Heart left ventricle (tissue), 16 donors: ENCODE measurements around the gene GUCY2D. TPM values are rescaled to one million over a fixed set of nuclear protein-coding genes. Genes with fewer than 3 reads are reported as not detected.
"Not testable (repeated sequence)": the region's sequence is repeated elsewhere in the genome, so short reads cannot be mapped to it uniquely, and the experiment has no call there.

Experiments used
- ATAC-seq, 4 donors: fragments of 200-7000 bp; cut with Tn5 transposase; one replicate each; pipeline ENCODE4 v1.9.1; 2020 to 2022; ENCODE audit warnings: moderate library complexity in 4 of 4, mild to moderate bottlenecking in 3 of 4, moderate number of reproducible peaks in 1 of 4
- DNase-seq, 5 donors: peaks; one replicate each; pipeline ENCODE4 v3.0.0-alpha.2; 2020
- H3K27ac ChIP-seq, 12 donors: fragments of 200-600 bp; sonication (generic) in 4 of 12; one replicate each; pipeline versions ENCODE4 v1.5.0 to v1.8.0; 2016 to 2022; ENCODE audit warnings: mild to moderate bottlenecking in 2 of 12
- H3K27me3 ChIP-seq, 9 donors: fragments of 200-600 bp; sonication (generic) in 2 of 9; one replicate each; pipeline versions ENCODE4 v1.5.1 to v1.8.0; 2016 to 2022; ENCODE audit warnings: mild to moderate bottlenecking in 3 of 9
- H3K36me3 ChIP-seq, 9 donors: fragments of 200-600 bp; sonication (generic) in 2 of 9; one replicate each; pipeline versions ENCODE4 v1.5.0 to v1.8.0; 2018 to 2022; ENCODE audit warnings: mild to moderate bottlenecking in 2 of 9
- H3K4me1 ChIP-seq, 12 donors: fragments of 200-600 bp; sonication (generic) in 4 of 12; one replicate each; pipeline versions ENCODE4 v1.5.0 to v1.8.0; 2016 to 2022; ENCODE audit warnings: mild to moderate bottlenecking in 3 of 12
- H3K4me3 ChIP-seq, 12 donors: fragments of 200-600 bp; sonication (generic) in 4 of 12; one replicate each; pipeline versions ENCODE4 v1.5.0 to v1.8.0; 2017 to 2022; ENCODE audit warnings: mild to moderate bottlenecking in 9 of 12, moderate library complexity in 4 of 12
- H3K9me3 ChIP-seq, 12 donors: fragments of 200-600 bp; sonication (generic) in 4 of 12; one replicate each; pipeline versions ENCODE4 v1.5.0 to v1.8.0; 2016 to 2022; ENCODE audit warnings: mild to moderate bottlenecking in 1 of 12
- CTCF ChIP-seq, 12 donors: fragments of 200-600 bp; sonication (generic) in 4 of 12; IDR thresholded peaks; one replicate each; pipeline versions ENCODE4 v1.5.0 to v1.8.0; 2018 to 2022; ENCODE audit warnings: antibody characterized with exemption in 12 of 12, mild to moderate bottlenecking in 5 of 12
- POLR2A ChIP-seq, 2 donors: fragments of 450-650 bp; IDR thresholded peaks; one replicate each; pipeline ENCODE4 v1.6.1; 2017; ENCODE audit warnings: antibody characterized with exemption in 2 of 2, mild to moderate bottlenecking in 2 of 2, moderate library complexity in 2 of 2
- WGBS, 4 donors: extraction: QIAGEN DNeasy Blood & Tissue Kit in 2 of 4; methylation state at CpG; one replicate each; pipeline versions ENCODE4 v1.1.5 to v1.1.7; 2013 to 2018; 5-methylcytosine and 5-hydroxymethylcytosine counted together
- intact Hi-C, 10 donors: fragments of 100-400 bp; cut with DNase I; formaldehyde crosslinking; loops; one replicate each; pipeline versions ENCODE4 v1.11.1 to v1.14.2; 2022
- polyA plus RNA-seq, 2 donors: library from polyadenylated mRNA; stranded (reverse); fragments of 200-250 nt; gene quantifications; one replicate each; pipeline ENCODE4 v1.2.3, GENCODE V29; 2013
- total RNA-seq, 9 donors: library from RNA; depleted of rRNA in 2 of 9; stranded (reverse); fragments of >200 nt in 2 of 9; fragmentation: NEBNext Ultra II Directional in 3 of 9; extraction: Animal tissue kit (Norgen Biotek cat#: 25700) in 3 of 9; gene quantifications; one replicate each; pipeline versions ENCODE4 v1.1.0 to v1.2.4, GENCODE V29; 2016 to 2023
- donor health status: ischemic (EF 13 %, LVEDD 7.1; RV severe dilation, severe dysfunction).
- donor health status: healthy with polysubstance abuse.
- donor health status: DM: no; HTN: yes; CAD: no.
- donor health status: DM: no; HTN: no; CAD: no.
- donor health status: ischemic (EF 25% LVEDD 6.9; RV normal size, moderate dysfunction).
- donor health status: ischemic (EF 25% LVEDD 5.7; RV mildly dilated, moderate dysfunction).
- donor health status: healthy.
- donor health status: DM: yes; HTN: yes; CAD: no.
- donor health status: ischemic (EF 35%, LVEDD 5.7; RV mildly dilated, moderate dysfunction).
- donor health status: nonischemic (EF 11% LVEDD 7.7; RV severe dilation, severe dysfunction).
- donor health status: DM: yes; HTN: yes; CAD: no.
- donor health status: PGD.
- donor health status: ischemic (EF 29% LVEDD 5.4; RV normal size, mild dysfunction).
- donor health status: nonischemic (EF 23%, LVEDD 6.1; RV moderate dilation, normal function).

The GUCY2D gene
- total and polyA plus RNA-seq, 11 donors = 0.04 TPM; not detected in 10

DNA sequence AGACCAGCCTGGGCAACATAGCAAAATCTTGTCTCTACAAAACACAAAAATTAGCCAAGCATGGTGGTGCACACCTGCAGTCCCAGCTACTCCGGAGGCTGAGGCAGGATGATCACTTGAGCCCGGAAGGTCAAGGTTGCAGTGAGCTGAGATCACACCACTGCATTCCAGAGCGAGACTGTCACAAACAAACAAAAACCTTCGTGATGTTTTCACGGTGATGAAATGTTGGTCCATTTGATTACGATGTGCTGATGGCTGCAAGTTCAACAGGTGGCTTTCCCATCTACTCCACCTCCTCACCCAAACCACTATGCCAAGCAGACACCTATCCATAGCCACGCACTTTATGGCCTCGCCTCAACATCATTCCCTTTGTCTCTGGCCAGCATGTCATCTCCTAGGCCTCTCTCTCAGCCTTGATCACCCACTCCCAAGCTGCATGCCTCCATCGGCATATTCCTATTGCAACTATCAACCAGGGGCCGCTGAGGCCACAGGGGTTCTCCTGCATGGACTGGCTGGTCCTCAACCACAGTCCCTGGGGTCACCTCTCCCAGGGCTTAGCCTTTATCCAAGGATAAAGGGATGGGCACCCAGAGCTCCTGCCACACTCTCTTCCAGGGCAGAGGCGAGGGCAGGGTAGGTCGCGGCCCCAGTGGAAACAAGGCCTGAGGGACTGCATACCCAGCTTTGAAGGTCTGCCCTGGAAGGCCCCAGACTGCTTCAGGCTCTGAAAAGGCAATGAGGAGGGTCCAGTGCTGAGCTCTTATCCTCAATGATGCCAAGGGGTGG lies 19.3 kb downstream of the GUCY2D start:
- peaks cover 0 to 60% (median 3%) of the 10 kb centered on the region in 12 donors for H3K4me1 ChIP-seq
- no peaks in the 10 kb centered on the region for H3K9me3 ChIP-seq
- no peak overlapping the region for H3K4me3 ChIP-seq
- H3K27me3 ChIP-seq = peaks cover 0 to under 1% (median 0%) of the 10 kb centered on the region in 9 donors
- no peaks in the 10 kb centered on the region for H3K36me3 ChIP-seq
- TF ChIP-seq CTCF (IDR thresholded peaks at IDR 0.05) = no peak
- no peak for TF ChIP-seq POLR2A (IDR thresholded peaks at IDR 0.05)
- H3K27ac ChIP-seq = peak overlapping the region in 4 of 12 donors; percentile 23 to 45 (median 31)
- intact Hi-C loops = no loop called here
- 95 to 97% (median 95%) methylated on average over 13 of the region's 13 CpGs for WGBS, 4 donors
- DNase-seq (no peak), ATAC-seq (no peak)

- intact Hi-C loops = no loop called here
- WGBS, 4 donors = 80 to 86% (median 84%) methylated on average over 3 to 4 of the region's 4 CpGs
- peak overlapping the region in 3 of 12 donors; percentile 30 to 45 (median 32) for H3K27ac ChIP-seq
Observed at GRCh38 chr17:8022360-8023003, 20.1 kb downstream of the GUCY2D start.

GRCh38 chr17:8024161-8024560 lies 21.7 kb downstream of the GUCY2D start:
- peaks cover 0 to 21% (median 3%) of the 10 kb centered on the region in 9 donors for H3K27me3 ChIP-seq
- peaks cover 0 to 41% (median 0%) of the 10 kb centered on the region in 12 donors for H3K4me1 ChIP-seq
- H3K36me3 ChIP-seq, H3K9me3 ChIP-seq, DNase-seq, intact Hi-C loops, H3K4me3 ChIP-seq, ATAC-seq: not testable (repeated sequence)
- H3K27ac ChIP-seq = peak overlapping the region in 4 of 12 donors; percentile 10 to 66 (median 24)
- 59 to 71% (median 69%) methylated on average over 6 of the region's 6 CpGs for WGBS, 4 donors

More at GRCh38 chr17:8022360-8023003, 20.1 kb downstream of the GUCY2D start:
- ATAC-seq (peak in 1 of 4 donors; percentile 34), DNase-seq (no peak)
- TF ChIP-seq CTCF (IDR thresholded peaks at IDR 0.05) (no peak), POLR2A (IDR thresholded peaks at IDR 0.05) (no peak)
- H3K4me3 ChIP-seq = no peak overlapping the region
- H3K27me3 ChIP-seq = peaks cover 0 to 6% (median 0%) of the 10 kb centered on the region in 9 donors
- peaks cover 0 to 52% (median 0%) of the 10 kb centered on the region in 12 donors for H3K4me1 ChIP-seq
- no peaks in the 10 kb centered on the region for H3K9me3 ChIP-seq
- H3K36me3 ChIP-seq = no peaks in the 10 kb centered on the region

DNA sequence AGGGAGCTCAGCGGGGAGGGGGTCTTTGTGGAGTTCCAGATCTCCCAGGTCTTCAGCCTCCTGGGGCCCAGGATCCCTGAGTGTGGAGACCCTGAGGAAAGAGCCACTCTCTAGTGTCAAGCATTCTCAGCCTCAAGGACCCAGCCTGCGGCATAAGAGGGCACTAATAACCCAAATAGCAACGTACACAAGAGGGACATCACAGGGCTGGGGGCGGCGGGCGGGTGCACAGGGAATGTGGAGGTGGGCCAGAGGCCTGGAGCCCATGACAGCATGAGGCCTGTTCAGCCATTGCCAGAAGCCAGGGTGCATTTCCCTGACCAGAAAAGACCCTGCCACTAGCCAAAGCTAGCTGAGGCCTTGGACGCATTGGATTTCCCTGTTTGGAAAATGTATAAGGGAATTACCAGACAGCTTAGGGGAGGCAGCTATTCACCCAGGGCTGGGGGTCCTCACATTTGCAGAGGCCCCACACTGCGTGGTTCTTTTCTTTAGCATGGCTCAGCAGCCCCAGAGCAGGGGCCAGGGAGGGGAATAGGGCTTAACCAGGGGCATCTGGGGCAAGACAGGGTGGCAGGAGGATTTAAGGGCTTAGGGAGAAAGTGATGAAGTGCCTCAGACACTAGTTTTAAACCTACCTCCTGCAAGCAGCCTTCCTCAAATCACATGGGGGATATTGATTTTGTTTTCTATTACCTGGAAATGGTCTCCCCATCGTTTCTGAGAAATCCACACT lies 22.9 kb downstream of the GUCY2D start:
- no peak overlapping the region for H3K27ac ChIP-seq
- H3K9me3 ChIP-seq = no peaks in the 10 kb centered on the region
- DNase-seq = no peak
- H3K4me1 ChIP-seq = peaks cover 0 to 30% (median 0%) of the 10 kb centered on the region in 12 donors
- no peak for TF ChIP-seq POLR2A (IDR thresholded peaks at IDR 0.05)
- no peak for TF ChIP-seq CTCF (IDR thresholded peaks at IDR 0.05)
- no peak overlapping the region for H3K4me3 ChIP-seq
- intact Hi-C loops = no loop called here
- peaks cover 0 to 27% (median 3%) of the 10 kb centered on the region in 9 donors for H3K27me3 ChIP-seq
- 85 to 95% (median 92%) methylated on average over 8 to 9 of the region's 9 CpGs for WGBS, 4 donors
- ATAC-seq = no peak
- H3K36me3 ChIP-seq = no peaks in the 10 kb centered on the region
